Adrenal gland (tissue), 12 donors: Measurements from ENCODE around the gene LRRC28. TPM values are rescaled to one million over a fixed set of nuclear protein-coding genes. Genes with fewer than 3 reads are reported as not detected.
A peak's percentile ranks its signal among the peaks of the same experiment; 100 is the strongest.

Experiments used
- DNase-seq, 7 donors: peaks; one replicate each; pipeline ENCODE4 v3.0.0-alpha.2; 2019 to 2020
- H3K27ac ChIP-seq, 5 donors: fragments of 200-600 bp; sonication (generic) in 4 of 5; 1 replicate in 3 of 5; 2 replicates in 2 of 5; pipeline versions ENCODE4 v1.5.1 to v1.8.0; 2016 to 2020; ENCODE audit warnings: mild to moderate bottlenecking in 1 of 5
- H3K27me3 ChIP-seq: fragments of 200-600 bp; 2 replicates; pipeline ENCODE4 v1.8.0; 2021
- H3K36me3 ChIP-seq, 2 donors: fragments of 200-600 bp; replicated peaks in 1 of 2; 1 replicate in 1 of 2; 2 replicates in 1 of 2; pipeline versions ENCODE4 v1.5.1 to v1.8.0; 2018 to 2022
- H3K4me1 ChIP-seq, 2 donors: fragments of 200-600 bp; replicated peaks in 1 of 2; 1 replicate in 1 of 2; 2 replicates in 1 of 2; pipeline versions ENCODE4 v1.5.1 to v1.8.0; 2018 to 2021
- H3K4me3 ChIP-seq, 4 donors: fragments of 200-600 bp; sonication (generic) in 3 of 4; one replicate each; pipeline ENCODE4 v1.5.1; 2016 to 2018
- H3K9me3 ChIP-seq, 3 donors: fragments of 200-600 bp; sonication (generic) in 1 of 3; replicated peaks in 1 of 3; 1 replicate in 2 of 3; 2 replicates in 1 of 3; pipeline versions ENCODE4 v1.5.1 to v1.8.0; 2016 to 2021
- POLR2A ChIP-seq, 2 donors: fragments of 450-650 bp; IDR thresholded peaks; one replicate each; pipeline ENCODE4 v1.6.1; 2017; ENCODE audit warnings: antibody characterized with exemption in 2 of 2, mild to moderate bottlenecking in 2 of 2, moderate library complexity in 1 of 2
- WGBS, 4 donors: extraction: QIAGEN DNeasy Blood & Tissue Kit in 2 of 4; methylation state at CpG; one replicate each; pipeline versions ENCODE4 v1.1.5 to v1.1.7; 2013 to 2017; 5-methylcytosine and 5-hydroxymethylcytosine counted together
- intact Hi-C, 2 donors: fragments of 100-400 bp; cut with DNase I; formaldehyde crosslinking; loops; one replicate each; pipeline versions ENCODE4 v1.14.1 to v1.15.0; 2022 to 2023
- polyA plus RNA-seq, 3 donors: library from polyadenylated mRNA; stranded (reverse); fragments of 200-250 nt in 2 of 3; fragments of 350-450 nt in 1 of 3; fragmentation: Illumina TruSeq in 1 of 3; extraction: RNeasy Lipid Tissue Mini Kit (QIAGEN cat#74804) in 1 of 3; gene quantifications; one replicate each; pipeline ENCODE4 v1.2.3, GENCODE V29; 2013 to 2014
- total RNA-seq, 9 donors: library from RNA; depleted of rRNA in 4 of 9; stranded (reverse); fragments of >200 nt in 4 of 9; fragments of 120-200 nt in 1 of 9; fragmentation: NEBNext Ultra II Directional in 1 of 9; extraction: Animal tissue kit (Norgen Biotek cat#: 25700) in 1 of 9; gene quantifications; one replicate each; pipeline versions ENCODE4 v1.1.0 to v1.2.4, GENCODE V29; 2013 to 2023
- TF ChIP-seq, protein P1 (sequence below), 6 experiments: fragments of 450-650 bp in 4 of 6; fragments of 200-600 bp in 2 of 6; sonication (generic) in 1 of 6; IDR thresholded peaks; 1 replicate in 5 of 6; 2 replicates in 1 of 6; pipeline versions ENCODE4 v1.5.1 to v1.8.0; 2016 to 2021; ENCODE audit warnings: antibody characterized with exemption in 6 of 6, mild to moderate bottlenecking in 2 of 6, moderate library complexity in 1 of 6
- donor health status: healthy with polysubstance abuse.
- donor health status: Bipolar disorder and iron deficiency.
- donor health status: DM: yes; HTN: yes; CAD: no.
- donor health status: DM: no; HTN: no; CAD: no.
- donor health status: DM: no; HTN: no; CAD: no.
- donor health status: DM: yes; HTN: yes; CAD: no.

The LRRC28 gene
- total and polyA plus RNA-seq, 12 donors = 4.4 to 49.8 (median 22.0) TPM

DNA sequence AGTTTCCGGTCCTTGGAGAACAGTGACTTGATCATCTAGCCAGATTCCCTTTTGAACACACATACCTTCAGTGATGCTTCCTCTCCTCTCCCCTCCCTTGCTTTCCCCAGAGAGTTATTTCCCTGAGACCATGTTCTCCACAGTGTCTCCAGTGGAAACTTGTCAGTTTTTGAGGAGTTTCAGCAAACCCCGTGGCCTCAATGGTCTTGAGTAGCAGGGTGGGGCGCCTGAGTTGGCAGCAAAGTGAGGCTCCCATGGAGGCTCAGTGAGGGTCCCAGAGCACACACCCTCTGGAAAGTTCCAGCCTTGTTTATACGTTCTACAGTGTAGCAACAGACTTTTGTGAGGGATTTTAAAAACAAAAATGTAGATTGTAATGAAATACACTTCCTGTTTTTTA lies 135.1 kb downstream of the LRRC28 start:
- no peak for TF ChIP-seq POLR2A (IDR thresholded peaks at IDR 0.05)
- TF ChIP-seq, protein P1, sequence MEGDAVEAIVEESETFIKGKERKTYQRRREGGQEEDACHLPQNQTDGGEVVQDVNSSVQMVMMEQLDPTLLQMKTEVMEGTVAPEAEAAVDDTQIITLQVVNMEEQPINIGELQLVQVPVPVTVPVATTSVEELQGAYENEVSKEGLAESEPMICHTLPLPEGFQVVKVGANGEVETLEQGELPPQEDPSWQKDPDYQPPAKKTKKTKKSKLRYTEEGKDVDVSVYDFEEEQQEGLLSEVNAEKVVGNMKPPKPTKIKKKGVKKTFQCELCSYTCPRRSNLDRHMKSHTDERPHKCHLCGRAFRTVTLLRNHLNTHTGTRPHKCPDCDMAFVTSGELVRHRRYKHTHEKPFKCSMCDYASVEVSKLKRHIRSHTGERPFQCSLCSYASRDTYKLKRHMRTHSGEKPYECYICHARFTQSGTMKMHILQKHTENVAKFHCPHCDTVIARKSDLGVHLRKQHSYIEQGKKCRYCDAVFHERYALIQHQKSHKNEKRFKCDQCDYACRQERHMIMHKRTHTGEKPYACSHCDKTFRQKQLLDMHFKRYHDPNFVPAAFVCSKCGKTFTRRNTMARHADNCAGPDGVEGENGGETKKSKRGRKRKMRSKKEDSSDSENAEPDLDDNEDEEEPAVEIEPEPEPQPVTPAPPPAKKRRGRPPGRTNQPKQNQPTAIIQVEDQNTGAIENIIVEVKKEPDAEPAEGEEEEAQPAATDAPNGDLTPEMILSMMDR (IDR thresholded peaks at IDR 0.05) = no peak
- Histone ChIP-seq H3K36me3 (no peaks in the 10 kb centered on the region), H3K4me1 (no peaks in the 10 kb centered on the region), H3K9me3 (no peaks in the 10 kb centered on the region), H3K27ac (peak overlapping the region in 1 of 5 donors; percentile 27), H3K4me3 (no peak overlapping the region), H3K27me3 (no peaks in the 10 kb centered on the region)
- intact Hi-C loops = no loop called here
- no peak for DNase-seq
- WGBS, 4 donors = 67 to 76% (median 71%) methylated on average over 4 of the region's 4 CpGs

DNA sequence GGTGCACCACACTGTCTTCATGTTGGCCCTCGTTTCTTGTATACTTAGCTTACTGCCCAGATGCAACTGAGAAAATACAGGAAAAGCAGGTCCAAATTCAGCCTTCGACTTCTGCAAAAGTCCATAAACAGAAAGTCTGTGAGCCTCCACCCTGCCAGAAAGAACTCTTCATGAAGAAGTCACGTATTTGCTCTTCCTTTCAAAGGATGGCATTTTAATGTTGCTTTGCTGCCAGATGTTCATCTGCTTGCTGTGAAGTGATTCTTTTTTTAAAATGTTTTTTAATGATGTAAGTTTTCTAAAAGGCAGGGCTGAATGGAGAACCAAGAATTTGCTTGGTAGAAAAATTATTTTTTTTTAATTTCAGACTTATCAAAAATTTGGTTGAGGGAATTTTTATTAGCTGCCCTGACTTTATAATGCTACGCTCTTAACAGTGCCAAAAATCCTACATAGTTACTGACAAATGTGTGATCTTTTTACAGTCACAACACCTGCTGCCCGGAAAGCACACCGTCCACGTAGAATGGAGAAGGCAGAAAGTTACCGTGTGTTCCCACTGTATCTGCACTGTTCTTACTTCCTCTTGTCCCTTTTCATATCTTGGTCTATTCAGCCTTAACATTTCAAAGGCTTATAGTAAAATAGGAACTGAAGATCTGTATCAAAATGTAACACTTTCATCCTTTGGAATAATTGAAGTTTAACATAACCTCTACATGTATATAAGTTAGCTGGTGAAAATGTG lies 136.3 kb downstream of the LRRC28 start:
- TF ChIP-seq, protein P1 (IDR thresholded peaks at IDR 0.05) = no peak
- TF ChIP-seq POLR2A (IDR thresholded peaks at IDR 0.05) = no peak
- H3K4me1 ChIP-seq = no peaks in the 10 kb centered on the region
- no peak overlapping the region for H3K27ac ChIP-seq
- intact Hi-C loops = no loop called here
- H3K27me3 ChIP-seq = no peaks in the 10 kb centered on the region
- WGBS, 4 donors = 80 to 87% (median 84%) methylated on average over 8 of the region's 8 CpGs
- H3K4me3 ChIP-seq = no peak overlapping the region
- DNase-seq = no peak
- no peaks in the 10 kb centered on the region for H3K36me3 ChIP-seq
- H3K9me3 ChIP-seq = peaks cover 0 to 11% (median 0%) of the 10 kb centered on the region in 3 donors

DNA sequence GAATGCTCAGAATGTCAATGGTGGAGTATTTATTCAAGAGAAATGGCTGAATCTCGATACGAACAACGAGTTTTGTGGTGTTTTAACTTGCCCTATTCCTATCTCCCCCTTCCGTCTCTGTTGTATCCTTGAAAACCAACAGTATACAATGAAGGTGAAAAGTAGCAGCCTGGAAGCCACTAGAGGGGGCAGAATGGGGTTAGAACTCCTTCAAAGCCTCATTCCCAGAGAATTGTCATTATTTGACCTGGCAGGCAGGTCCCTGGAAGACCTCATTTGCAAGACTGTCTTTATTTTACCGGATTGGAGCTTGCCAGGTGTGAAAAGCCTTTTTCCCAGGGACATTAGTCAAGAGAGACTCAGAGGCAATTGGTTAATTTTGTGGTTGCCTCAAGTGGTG lies 139.4 kb downstream of the LRRC28 start:
- Histone ChIP-seq H3K36me3 (no peaks in the 10 kb centered on the region), H3K4me3 (no peak overlapping the region), H3K9me3 (peaks cover 0 to 11% (median 0%) of the 10 kb centered on the region in 3 donors), H3K27me3 (no peaks in the 10 kb centered on the region), H3K4me1 (no peaks in the 10 kb centered on the region), H3K27ac (no peak overlapping the region)
- TF ChIP-seq POLR2A (IDR thresholded peaks at IDR 0.05) = no peak
- TF ChIP-seq, protein P1 (IDR thresholded peaks at IDR 0.05) = no peak
- 59 to 69% (median 62%) methylated on average over 5 of the region's 5 CpGs for WGBS, 4 donors
- intact Hi-C loops = no loop called here
- no peak for DNase-seq

DNA sequence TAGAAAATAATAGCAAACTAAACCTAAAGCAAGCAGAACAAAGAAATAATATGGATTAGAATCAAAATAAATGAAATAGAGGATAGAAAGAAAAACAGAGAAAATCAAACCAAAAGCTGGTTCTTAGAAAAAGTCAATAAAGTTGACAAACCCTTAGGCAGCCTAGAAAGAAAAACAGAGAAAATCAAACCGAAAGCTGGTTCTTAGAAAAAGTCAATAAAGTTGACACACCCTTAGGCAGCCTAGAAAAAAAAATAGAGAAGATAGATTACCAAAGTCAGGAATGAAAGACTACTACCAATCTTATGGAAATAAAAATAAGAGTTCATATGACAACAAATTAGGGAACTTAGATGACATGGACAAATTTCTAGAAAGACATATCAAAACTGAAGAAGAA lies 142.4 kb downstream of the LRRC28 start:
- Histone ChIP-seq H3K36me3 (no peaks in the 10 kb centered on the region), H3K27me3 (no peaks in the 10 kb centered on the region), H3K27ac (no peak overlapping the region), H3K4me3 (no peak overlapping the region), H3K4me1 (no peaks in the 10 kb centered on the region), H3K9me3 (peaks cover 0 to 11% (median 0%) of the 10 kb centered on the region in 3 donors)
- 65 to 76% (median 75%) methylated on average over 1 of the region's 1 CpG for WGBS, 4 donors
- TF ChIP-seq, protein P1 (IDR thresholded peaks at IDR 0.05) = no peak
- no peak for TF ChIP-seq POLR2A (IDR thresholded peaks at IDR 0.05)
- no peak for DNase-seq
- intact Hi-C loops = no loop called here
